CD14-positive monocyte (primary cell): Measurements from ENCODE around the gene RAET1G. TPM values are rescaled to one million over a fixed set of nuclear protein-coding genes. Genes with fewer than 3 reads are reported as not detected.

Experiments used
- DNase-seq, 3 donors: peaks; one replicate each; pipeline ENCODE4 v3.0.0-alpha.2; 2011 to 2022
- H2AFZ ChIP-seq: 2 replicates; pipeline ENCODE4 v1.6.0; 2012; ENCODE audit warnings: mild to moderate bottlenecking, low read depth, low read length, inconsistent platforms; ENCODE audit not compliant: insufficient read depth, poor library complexity, severe bottlenecking
- H3K27ac ChIP-seq, 2 donors: 1 replicate in 1 of 2; 2 replicates in 1 of 2; pipeline ENCODE4 v1.5.1; 2012 to 2013; ENCODE audit warnings: low read length in 2 of 2, control low read depth in 1 of 2, inconsistent platforms in 1 of 2, low read depth in 1 of 2, mild to moderate bottlenecking in 1 of 2
- H3K27me3 ChIP-seq, 2 donors: one replicate each; pipeline versions ENCODE4 v1.6.0 to v1.6.1; 2011 to 2013; ENCODE audit warnings: low read length in 2 of 2; ENCODE audit not compliant: control insufficient read depth in 2 of 2, insufficient read depth in 2 of 2
- H3K36me3 ChIP-seq, 2 donors: replicated peaks in 1 of 2; 1 replicate in 1 of 2; 2 replicates in 1 of 2; pipeline versions ENCODE4 v1.5.1 to v1.6.1; 2012 to 2013; ENCODE audit warnings: low read length in 2 of 2, control low read depth in 1 of 2, inconsistent platforms in 1 of 2, mild to moderate bottlenecking in 1 of 2; ENCODE audit not compliant: insufficient read depth in 2 of 2, control insufficient read depth in 1 of 2
- H3K4me1 ChIP-seq, 2 donors: 1 replicate in 1 of 2; 2 replicates in 1 of 2; pipeline versions ENCODE4 v1.5.1 to v1.6.1; 2012 to 2013; ENCODE audit warnings: low read length in 2 of 2, control low read depth in 1 of 2, inconsistent platforms in 1 of 2, mild to moderate bottlenecking in 1 of 2, moderate library complexity in 1 of 2; ENCODE audit not compliant: insufficient read depth in 2 of 2, control insufficient read depth in 1 of 2
- H3K4me2 ChIP-seq: replicated peaks from 2 replicates; pipeline ENCODE3; 2012; ENCODE audit warnings: low read length, moderate library complexity, mild to moderate bottlenecking; ENCODE audit not compliant: poor library complexity, severe bottlenecking; ENCODE audit errors: extremely low read depth
- H3K4me3 ChIP-seq, 3 experiments: fragments of 200-600 bp in 1 of 3; sonication (generic) in 1 of 3; replicated peaks in 1 of 3; 1 replicate in 2 of 3; 2 replicates in 1 of 3; pipeline ENCODE4 v1.5.1; 2011 to 2013; ENCODE audit warnings: low read length in 3 of 3, mild to moderate bottlenecking in 3 of 3, control low read depth in 2 of 3, low read depth in 2 of 3, inconsistent platforms in 1 of 3, moderate library complexity in 1 of 3
- H3K79me2 ChIP-seq: 2 replicates; pipeline ENCODE4 v1.6.0; 2012; ENCODE audit warnings: mild to moderate bottlenecking, control low read depth, inconsistent platforms, low read length, moderate library complexity; ENCODE audit not compliant: insufficient read depth
- H3K9ac ChIP-seq: 2 replicates; pipeline ENCODE4 v1.6.0; 2017; ENCODE audit warnings: low read length, mild to moderate bottlenecking; ENCODE audit not compliant: insufficient read depth, poor library complexity, severe bottlenecking
- H3K9me3 ChIP-seq, 2 donors: replicated peaks in 1 of 2; 1 replicate in 1 of 2; 2 replicates in 1 of 2; pipeline versions ENCODE4 v1.5.1 to v1.6.1; 2012 to 2013; ENCODE audit warnings: low read length in 2 of 2, control low read depth in 1 of 2; ENCODE audit not compliant: control insufficient read depth in 1 of 2, insufficient read depth in 1 of 2
- H4K20me1 ChIP-seq: 2 replicates; pipeline ENCODE4 v1.6.0; 2012; ENCODE audit warnings: mild to moderate bottlenecking, low read length, control low read depth, moderate library complexity; ENCODE audit not compliant: insufficient read depth
- H3K27ac Mint-ChIP-seq, 7 donors: one replicate each; pipeline ENCODE4 v1.8.0; 2020; ENCODE audit warnings: mild to moderate bottlenecking in 7 of 7, mixed read lengths in 7 of 7, moderate library complexity in 6 of 7, inconsistent platforms in 2 of 7
- H3K27me3 Mint-ChIP-seq, 3 donors: one replicate each; pipeline ENCODE4 v1.8.0; 2021 to 2022; ENCODE audit warnings: low read depth in 3 of 3, mild to moderate bottlenecking in 3 of 3, mixed read lengths in 3 of 3, moderate library complexity in 3 of 3, inconsistent platforms in 1 of 3
- H3K36me3 Mint-ChIP-seq, 2 donors: one replicate each; pipeline ENCODE4 v1.8.0; 2020; ENCODE audit warnings: mixed read lengths in 2 of 2, inconsistent platforms in 1 of 2, mild to moderate bottlenecking in 1 of 2
- H3K4me1 Mint-ChIP-seq: one replicate; pipeline ENCODE4 v1.8.0; 2020; ENCODE audit warnings: mild to moderate bottlenecking, mixed read lengths
- H3K4me3 Mint-ChIP-seq, 2 donors: one replicate each; pipeline ENCODE4 v1.8.0; 2020; ENCODE audit warnings: mild to moderate bottlenecking in 2 of 2, mixed read lengths in 2 of 2, moderate library complexity in 1 of 2
- H3K9me3 Mint-ChIP-seq, 7 donors: one replicate each; pipeline ENCODE4 v1.8.0; 2020 to 2022; ENCODE audit warnings: mixed read lengths in 7 of 7, mild to moderate bottlenecking in 6 of 7, moderate library complexity in 6 of 7, inconsistent platforms in 2 of 7
- WGBS: methylation state at CpG from one replicate; pipeline ENCODE4 v1.1.5; 2013; ENCODE audit warnings: missing lambda C conversion rate; ENCODE audit not compliant: insufficient coverage; 5-methylcytosine and 5-hydroxymethylcytosine counted together
- intact Hi-C, 2 donors: fragments of 100-400 bp; cut with micrococcal nuclease; formaldehyde crosslinking; loops; one replicate each; pipeline versions ENCODE4 v1.15.0 to v1.15.1; 2023
- polyA plus RNA-seq, 3 donors: library from polyadenylated mRNA; depleted of rRNA in 1 of 3; unstranded in 2 of 3; stranded (reverse) in 1 of 3; fragments of 300-500 nt in 2 of 3; fragments of >200 nt in 1 of 3; fragmentation: Illumina TruSeq in 2 of 3; gene quantifications; 1 replicate in 2 of 3; 2 replicates in 1 of 3; pipeline ENCODE4 v1.2.3, GENCODE V29; 2012 to 2021
- TF ChIP-seq, protein P1 (sequence below): fragments of 200-600 bp; IDR thresholded peaks from one replicate; pipeline ENCODE4 v1.8.0; 2022; ENCODE audit warnings: antibody characterized with exemption, mild to moderate bottlenecking

RAET1G gene
- polyA plus RNA-seq, 3 donors, result not detected

DNA sequence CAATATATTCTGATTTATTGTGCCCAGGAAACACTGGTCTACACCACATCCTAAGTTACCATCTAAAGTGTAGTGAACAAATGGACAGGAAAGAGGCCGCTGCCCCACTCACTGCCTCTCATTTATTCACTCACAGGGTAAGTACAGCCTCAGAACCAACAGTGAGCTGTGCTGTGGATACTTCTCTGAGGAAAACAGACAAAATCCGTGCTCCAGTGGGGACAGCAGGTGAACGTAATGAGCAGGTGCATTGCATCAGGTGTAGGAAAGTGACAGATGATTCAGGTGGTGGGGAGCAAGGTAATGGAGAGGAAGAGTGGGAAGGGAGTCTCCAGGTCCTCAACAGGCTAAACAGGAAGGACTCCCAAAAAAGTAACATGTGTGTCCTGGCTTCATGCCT, 10.5 kb upstream of the RAET1G start:
- Histone ChIP-seq H3K36me3 (no peaks in the 10 kb centered on the region), H3K4me3 (no peak overlapping the region), H3K27me3 (peaks cover 63 to 91% of the 10 kb centered on the region in 2 donors), H3K4me2 (no peak overlapping the region), H3K4me1 (peaks cover 4 to 8% of the 10 kb centered on the region in 2 donors), H3K9me3 (no peaks in the 10 kb centered on the region), H3K9ac (no peak overlapping the region), H2AFZ (no peak overlapping the region), H3K27ac (no peak overlapping the region), H3K79me2 (no peaks in the 10 kb centered on the region), H4K20me1 (no peaks in the 10 kb centered on the region)
- Mint-ChIP-seq H3K27ac (no peak overlapping the region), H3K27me3 (peaks cover 72 to 88% (median 74%) of the 10 kb centered on the region in 3 donors), H3K9me3 (peaks cover 0 to 7% (median 2%) of the 10 kb centered on the region in 7 donors), H3K4me1 (peaks cover 6% of the 10 kb centered on the region), H3K36me3 (no peaks in the 10 kb centered on the region), H3K4me3 (peak overlapping the region in 1 of 2 donors; percentile 68)
- DNase-seq, result no peak
- WGBS, result 4% methylated on average over 2 of the region's 3 CpGs
- TF ChIP-seq, protein P1, sequence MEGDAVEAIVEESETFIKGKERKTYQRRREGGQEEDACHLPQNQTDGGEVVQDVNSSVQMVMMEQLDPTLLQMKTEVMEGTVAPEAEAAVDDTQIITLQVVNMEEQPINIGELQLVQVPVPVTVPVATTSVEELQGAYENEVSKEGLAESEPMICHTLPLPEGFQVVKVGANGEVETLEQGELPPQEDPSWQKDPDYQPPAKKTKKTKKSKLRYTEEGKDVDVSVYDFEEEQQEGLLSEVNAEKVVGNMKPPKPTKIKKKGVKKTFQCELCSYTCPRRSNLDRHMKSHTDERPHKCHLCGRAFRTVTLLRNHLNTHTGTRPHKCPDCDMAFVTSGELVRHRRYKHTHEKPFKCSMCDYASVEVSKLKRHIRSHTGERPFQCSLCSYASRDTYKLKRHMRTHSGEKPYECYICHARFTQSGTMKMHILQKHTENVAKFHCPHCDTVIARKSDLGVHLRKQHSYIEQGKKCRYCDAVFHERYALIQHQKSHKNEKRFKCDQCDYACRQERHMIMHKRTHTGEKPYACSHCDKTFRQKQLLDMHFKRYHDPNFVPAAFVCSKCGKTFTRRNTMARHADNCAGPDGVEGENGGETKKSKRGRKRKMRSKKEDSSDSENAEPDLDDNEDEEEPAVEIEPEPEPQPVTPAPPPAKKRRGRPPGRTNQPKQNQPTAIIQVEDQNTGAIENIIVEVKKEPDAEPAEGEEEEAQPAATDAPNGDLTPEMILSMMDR, result no peak
- intact Hi-C loops, result loop anchor here in 1 of 2 donors (10.0 kb wide), 2 partner anchors 389 to 881 kb away; partner anchors contain the start of gene PPIL4

DNA sequence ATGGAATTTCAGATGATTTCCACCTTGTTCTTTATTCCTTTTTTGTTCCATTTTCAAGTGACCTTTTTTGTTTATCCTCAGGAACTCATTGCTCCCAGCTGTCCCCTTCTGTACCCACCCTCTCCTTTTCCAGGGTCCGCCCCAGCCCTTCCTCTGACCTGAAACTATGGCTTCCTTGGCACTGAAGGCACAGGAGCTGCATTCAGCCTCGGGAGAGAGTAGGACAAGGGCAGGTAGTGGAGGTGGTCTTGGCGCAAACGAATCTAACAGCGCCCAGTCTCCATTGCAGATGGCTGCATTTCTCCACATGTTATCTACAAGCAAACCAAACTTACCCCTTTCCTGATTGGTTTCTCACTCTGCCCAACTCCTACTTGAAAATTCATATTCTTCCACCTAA, 10.1 kb upstream of the RAET1G start:
- no peaks in the 10 kb centered on the region for H3K36me3 ChIP-seq
- H3K27ac Mint-ChIP-seq, result no peak overlapping the region
- H3K4me3 Mint-ChIP-seq, result peak overlapping the region in 1 of 2 donors; percentile 68
- H3K79me2 ChIP-seq, result no peaks in the 10 kb centered on the region
- H3K4me3 ChIP-seq, result no peak overlapping the region
- peaks cover 60 to 88% of the 10 kb centered on the region in 2 donors for H3K27me3 ChIP-seq
- peaks cover 3% of the 10 kb centered on the region for H3K4me1 Mint-ChIP-seq
- peaks cover 72 to 88% (median 72%) of the 10 kb centered on the region in 3 donors for H3K27me3 Mint-ChIP-seq
- H3K4me1 ChIP-seq, result peaks cover 0 to 3% of the 10 kb centered on the region in 2 donors
- H3K9me3 ChIP-seq, result no peaks in the 10 kb centered on the region
- intact Hi-C loops, result loop anchor here in 1 of 2 donors (10.0 kb wide), 2 partner anchors 388 to 882 kb away; partner anchors contain the start of gene PPIL4
- no peaks in the 10 kb centered on the region for H4K20me1 ChIP-seq
- no peaks in the 10 kb centered on the region for H3K36me3 Mint-ChIP-seq
- WGBS, result 0% methylated on average over 1 of the region's 5 CpGs
- TF ChIP-seq, protein P1, result no peak
- H3K9ac ChIP-seq, result no peak overlapping the region
- peaks cover 0 to 4% (median 0%) of the 10 kb centered on the region in 7 donors for H3K9me3 Mint-ChIP-seq
- H2AFZ ChIP-seq, result no peak overlapping the region
- H3K27ac ChIP-seq, result no peak overlapping the region
- H3K4me2 ChIP-seq, result no peak overlapping the region
- DNase-seq, result no peak
